ENCODE results near the gene RWDD2A. TPM values are rescaled to one million over a fixed set of nuclear protein-coding genes. Genes with fewer than 3 reads are reported as not detected.
A peak's percentile ranks its signal among the peaks of the same experiment; 100 is the strongest.

RWDD2A gene
- total RNA-seq, 2 donors from 2014 or later, result 4.3 to 5.4 TPM

DNA sequence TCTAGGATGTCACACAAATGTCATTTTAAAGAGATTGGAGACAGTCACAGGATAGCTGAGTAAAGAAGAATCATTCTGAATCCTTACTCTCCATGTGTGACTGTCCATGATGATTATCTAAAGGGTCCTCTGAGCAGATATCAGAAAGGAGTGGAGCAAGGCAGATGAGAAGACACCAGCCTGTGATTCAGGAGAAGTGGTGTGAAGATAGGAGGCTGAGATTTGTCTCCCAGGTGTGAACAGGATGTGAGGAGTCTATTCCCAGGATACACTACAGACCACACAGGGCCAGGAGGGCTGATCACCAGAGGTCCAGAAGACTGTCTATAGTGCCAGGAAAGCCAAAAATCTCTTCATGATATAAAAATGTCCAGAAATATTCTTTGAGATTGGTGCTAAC, 27.0 kb downstream of the RWDD2A start:
- no peaks in the 10 kb centered on the region for H3K36me3 ChIP-seq (replicated peaks in 1 of 2; ENCODE audit: insufficient read depth in 1 of 2, low read depth in 2 of 2)
- DNase-seq, result no peak
- H3K4me1 ChIP-seq, result no peaks in the 10 kb centered on the region
- no peaks in the 10 kb centered on the region for H3K27me3 ChIP-seq
- H3K4me3 ChIP-seq, result no peak overlapping the region
- no peak for ATAC-seq
- no peak overlapping the region for H3K27ac ChIP-seq
- TF ChIP-seq POLR2A (IDR thresholded peaks at IDR 0.05), result no peak
- TF ChIP-seq, protein P1, sequence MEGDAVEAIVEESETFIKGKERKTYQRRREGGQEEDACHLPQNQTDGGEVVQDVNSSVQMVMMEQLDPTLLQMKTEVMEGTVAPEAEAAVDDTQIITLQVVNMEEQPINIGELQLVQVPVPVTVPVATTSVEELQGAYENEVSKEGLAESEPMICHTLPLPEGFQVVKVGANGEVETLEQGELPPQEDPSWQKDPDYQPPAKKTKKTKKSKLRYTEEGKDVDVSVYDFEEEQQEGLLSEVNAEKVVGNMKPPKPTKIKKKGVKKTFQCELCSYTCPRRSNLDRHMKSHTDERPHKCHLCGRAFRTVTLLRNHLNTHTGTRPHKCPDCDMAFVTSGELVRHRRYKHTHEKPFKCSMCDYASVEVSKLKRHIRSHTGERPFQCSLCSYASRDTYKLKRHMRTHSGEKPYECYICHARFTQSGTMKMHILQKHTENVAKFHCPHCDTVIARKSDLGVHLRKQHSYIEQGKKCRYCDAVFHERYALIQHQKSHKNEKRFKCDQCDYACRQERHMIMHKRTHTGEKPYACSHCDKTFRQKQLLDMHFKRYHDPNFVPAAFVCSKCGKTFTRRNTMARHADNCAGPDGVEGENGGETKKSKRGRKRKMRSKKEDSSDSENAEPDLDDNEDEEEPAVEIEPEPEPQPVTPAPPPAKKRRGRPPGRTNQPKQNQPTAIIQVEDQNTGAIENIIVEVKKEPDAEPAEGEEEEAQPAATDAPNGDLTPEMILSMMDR (IDR thresholded peaks at IDR 0.05), result no peak
- intact Hi-C loops (cut with DNase I), result loop anchor here (5.0 to 10.0 kb wide), 2 partner anchors 195 to 292 kb away; partner anchors contain the start of gene PRSS35
- no peaks in the 10 kb centered on the region for H3K9me3 ChIP-seq

DNA sequence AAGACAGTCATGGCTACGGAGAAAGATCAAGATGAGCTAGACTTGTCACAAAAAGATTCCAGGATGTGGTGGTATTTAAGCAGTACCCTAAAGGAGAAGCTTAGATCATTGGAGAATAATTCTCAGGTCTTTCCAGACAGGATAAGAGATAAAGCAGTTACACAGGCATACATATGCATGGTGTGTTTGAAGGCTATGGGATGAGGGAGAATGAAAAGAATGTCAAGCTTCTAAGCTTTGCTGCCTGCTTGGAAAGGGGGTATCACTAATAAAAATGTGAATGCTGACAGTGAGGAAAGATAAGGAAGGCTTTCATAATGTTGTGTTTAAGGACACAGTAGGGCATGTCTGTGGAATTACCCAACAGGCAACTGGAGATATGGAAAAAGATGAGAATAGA, 28.1 kb downstream of the RWDD2A start:
- Histone ChIP-seq H3K27me3 (no peaks in the 10 kb centered on the region), H3K4me3 (no peak overlapping the region), H3K36me3 (replicated peaks in 1 of 2; ENCODE audit: insufficient read depth in 1 of 2, low read depth in 2 of 2) (no peaks in the 10 kb centered on the region), H3K4me1 (no peaks in the 10 kb centered on the region), H3K9me3 (no peaks in the 10 kb centered on the region), H3K27ac (no peak overlapping the region)
- TF ChIP-seq, protein P1 (IDR thresholded peaks at IDR 0.05), result no peak
- TF ChIP-seq POLR2A (IDR thresholded peaks at IDR 0.05), result no peak
- DNase-seq (no peak), ATAC-seq (no peak)
- WGBS, 2 donors, result 59 to 62% methylated on average over 1 of the region's 1 CpG
- intact Hi-C loops (cut with DNase I), result loop anchor here (5.0 to 10.0 kb wide), 2 partner anchors 194 to 291 kb away; partner anchors contain the start of gene PRSS35

- intact Hi-C loops (cut with DNase I), result loop anchor here (5.0 to 10.0 kb wide), 2 partner anchors 193 to 290 kb away; partner anchors contain the start of gene PRSS35
- no peak for DNase-seq
- TF ChIP-seq POLR2A (IDR thresholded peaks at IDR 0.05), result no peak
- TF ChIP-seq, protein P1 (IDR thresholded peaks at IDR 0.05), result peak; percentile 35 to 63 (median 58)
These were observed 28.8 kb downstream of the RWDD2A start for GRCh38 chr6:83221889-83222479.

DNA sequence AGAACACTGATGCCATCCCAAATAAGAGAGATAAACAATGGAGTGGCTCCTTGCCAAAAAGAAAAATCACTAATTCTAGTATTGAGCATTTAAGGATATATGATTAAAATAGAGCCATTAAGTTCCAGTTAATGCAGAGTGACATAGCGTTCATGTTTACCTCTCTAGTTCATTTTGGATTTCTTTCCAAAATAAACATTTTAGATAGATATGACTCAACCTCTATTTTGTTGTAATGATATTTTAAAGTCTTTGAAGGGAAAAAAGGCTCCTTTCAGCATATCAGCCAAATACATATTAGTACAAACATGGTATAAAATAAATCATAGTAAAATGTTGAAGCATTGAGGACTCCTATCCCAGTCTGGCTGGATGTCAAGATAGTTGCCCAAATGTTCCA, 33.4 kb downstream of the RWDD2A start:
- TF ChIP-seq, protein P1 (IDR thresholded peaks at IDR 0.05), result no peak
- no peak for TF ChIP-seq POLR2A (IDR thresholded peaks at IDR 0.05)
- ATAC-seq (no peak), DNase-seq (no peak)
- Histone ChIP-seq H3K27me3 (no peaks in the 10 kb centered on the region), H3K9me3 (no peaks in the 10 kb centered on the region), H3K4me3 (no peak overlapping the region), H3K36me3 (replicated peaks in 1 of 2; ENCODE audit: insufficient read depth in 1 of 2, low read depth in 2 of 2) (no peaks in the 10 kb centered on the region), H3K27ac (no peak overlapping the region), H3K4me1 (no peaks in the 10 kb centered on the region)
- WGBS, 2 donors, result 28 to 36% methylated on average over 1 of the region's 1 CpG
- intact Hi-C loops (cut with DNase I), result loop anchor here (10.0 kb wide), 1 partner anchor 188 kb away; no protein-coding TSS in a partner anchor

More at GRCh38 chr6:83221889-83222479, 28.8 kb downstream of the RWDD2A start:
- WGBS, 2 donors, result 39 to 41% methylated on average over 3 of the region's 3 CpGs
- H3K27ac ChIP-seq, result no peak overlapping the region
- H3K27me3 ChIP-seq, result no peaks in the 10 kb centered on the region
- H3K9me3 ChIP-seq, result no peaks in the 10 kb centered on the region
- no peaks in the 10 kb centered on the region for H3K36me3 ChIP-seq (replicated peaks in 1 of 2; ENCODE audit: insufficient read depth in 1 of 2, low read depth in 2 of 2)
- no peak overlapping the region for H3K4me3 ChIP-seq
- peak; percentile 40 for ATAC-seq
- no peaks in the 10 kb centered on the region for H3K4me1 ChIP-seq

GRCh38 chr6:83231146-83231545, 38.0 kb downstream of the RWDD2A start:
- no peak overlapping the region for H3K27ac ChIP-seq
- no peaks in the 10 kb centered on the region for H3K4me1 ChIP-seq
- WGBS, 2 donors, result 64 to 85% methylated on average over 1 of the region's 1 CpG
- H3K4me3 ChIP-seq, result no peak overlapping the region
- TF ChIP-seq, protein P1 (IDR thresholded peaks at IDR 0.05), result no peak
- no peak for TF ChIP-seq POLR2A (IDR thresholded peaks at IDR 0.05)
- no peaks in the 10 kb centered on the region for H3K27me3 ChIP-seq
- ATAC-seq, result no peak
- DNase-seq, result no peak
- H3K36me3 ChIP-seq (replicated peaks in 1 of 2; ENCODE audit: insufficient read depth in 1 of 2, low read depth in 2 of 2), result no peaks in the 10 kb centered on the region
- intact Hi-C loops (cut with DNase I), result no loop called here
- H3K9me3 ChIP-seq, result no peaks in the 10 kb centered on the region

Data from body of pancreas (tissue), 4 donors.